Vagina (tissue), 2 donors: ENCODE measurements around the gene PDGFC. TPM values are rescaled to one million over a fixed set of nuclear protein-coding genes. Genes with fewer than 3 reads are reported as not detected.

Source experiments
- DNase-seq, 2 donors: peaks; one replicate each; pipeline ENCODE4 v3.0.0-alpha.2; 2017; ENCODE audit errors: extremely low spot score in 2 of 2
- H3K27ac ChIP-seq: fragments of 200-600 bp; sonication (generic); one replicate; pipeline ENCODE4 v1.5.1; 2019
- H3K27me3 ChIP-seq: fragments of 200-600 bp; sonication (generic); one replicate; pipeline ENCODE4 v1.5.1; 2019
- H3K36me3 ChIP-seq, 2 donors: fragments of 200-600 bp; sonication (generic); one replicate each; pipeline ENCODE4 v1.5.1; 2017 to 2019
- H3K4me1 ChIP-seq: fragments of 200-600 bp; sonication (generic); one replicate; pipeline ENCODE4 v1.5.1; 2019
- H3K4me3 ChIP-seq, 2 donors: fragments of 200-600 bp; sonication (generic); 1 replicate in 1 of 2; 2 replicates in 1 of 2; pipeline ENCODE4 v1.5.1; 2016 to 2019
- H3K9me3 ChIP-seq: fragments of 200-600 bp; sonication (generic); one replicate; pipeline ENCODE4 v1.5.1; 2019
- CTCF ChIP-seq, 3 experiments: fragments of 450-650 bp in 2 of 3; fragments of 200-600 bp in 1 of 3; sonication (generic) in 1 of 3; IDR thresholded peaks; one replicate each; pipeline ENCODE4 v1.5.1; 2017 to 2019; ENCODE audit warnings: antibody characterized with exemption in 3 of 3, mild to moderate bottlenecking in 2 of 3, moderate library complexity in 2 of 3
- POLR2A ChIP-seq, 2 donors: fragments of 450-650 bp; IDR thresholded peaks; one replicate each; pipeline ENCODE4 v1.6.1; 2017; ENCODE audit warnings: antibody characterized with exemption in 2 of 2, mild to moderate bottlenecking in 2 of 2, moderate library complexity in 2 of 2
- POLR2AphosphoS5 ChIP-seq, 2 donors: sonication (generic); formaldehyde crosslinking; IDR thresholded peaks; one replicate each; pipeline ENCODE4 v1.9.0; 2017; ENCODE audit warnings: antibody characterized with exemption in 2 of 2, mild to moderate bottlenecking in 2 of 2, low read depth in 1 of 2; ENCODE audit not compliant: insufficient read depth in 1 of 2
- intact Hi-C: fragments of 100-400 bp; cut with DNase I; formaldehyde crosslinking; loops from one replicate; pipeline ENCODE4 v1.15.1; 2023
- total RNA-seq: library from RNA; depleted of rRNA; stranded (reverse); fragments of >200 nt; gene quantifications from one replicate; pipeline ENCODE4 v1.2.3, GENCODE V29; 2016

The PDGFC gene
- total RNA-seq, 1 donor from 2014 or later, result 19.4 TPM

GRCh38 chr4:156901871-156902270 is 69.7 kb downstream of the PDGFC start:
- intact Hi-C loops, result no loop called here
- Histone ChIP-seq H3K4me3 (no peak overlapping the region), H3K36me3 (no peaks in the 10 kb centered on the region), H3K4me1 (peaks cover 6% of the 10 kb centered on the region), H3K9me3 (no peaks in the 10 kb centered on the region), H3K27ac (no peak overlapping the region), H3K27me3 (no peaks in the 10 kb centered on the region)
- TF ChIP-seq CTCF (IDR thresholded peaks at IDR 0.05) (no peak), POLR2A (IDR thresholded peaks at IDR 0.05) (no peak), POLR2AphosphoS5 (IDR thresholded peaks at IDR 0.05; ENCODE audit: insufficient read depth in 1 of 2, low read depth in 1 of 2) (no peak)
- DNase-seq, result no peak

- H3K27ac ChIP-seq, result no peak overlapping the region
- H3K4me3 ChIP-seq, result no peak overlapping the region
- no peaks in the 10 kb centered on the region for H3K27me3 ChIP-seq
- no peak for DNase-seq
- intact Hi-C loops, result no loop called here
- H3K4me1 ChIP-seq, result peaks cover under 1% of the 10 kb centered on the region
- no peaks in the 10 kb centered on the region for H3K9me3 ChIP-seq
- no peaks in the 10 kb centered on the region for H3K36me3 ChIP-seq
- TF ChIP-seq POLR2AphosphoS5 (IDR thresholded peaks at IDR 0.05; ENCODE audit: insufficient read depth in 1 of 2, low read depth in 1 of 2) (no peak), CTCF (IDR thresholded peaks at IDR 0.05) (no peak), POLR2A (IDR thresholded peaks at IDR 0.05) (no peak)
These were observed 73.1 kb downstream of the PDGFC start for GRCh38 chr4:156898373-156899117.

- no peak for DNase-seq
- no peaks in the 10 kb centered on the region for H3K4me1 ChIP-seq
These were observed 75.1 kb downstream of the PDGFC start for GRCh38 chr4:156896527-156896926.

GRCh38 chr4:156894234-156894633 is 77.4 kb downstream of the PDGFC start:
- no peak for TF ChIP-seq POLR2AphosphoS5 (IDR thresholded peaks at IDR 0.05; ENCODE audit: insufficient read depth in 1 of 2, low read depth in 1 of 2)
- no peak for TF ChIP-seq POLR2A (IDR thresholded peaks at IDR 0.05)
- no peak for TF ChIP-seq CTCF (IDR thresholded peaks at IDR 0.05)
- no peaks in the 10 kb centered on the region for H3K27me3 ChIP-seq
- H3K9me3 ChIP-seq, result no peaks in the 10 kb centered on the region
- H3K27ac ChIP-seq, result no peak overlapping the region
- H3K36me3 ChIP-seq, result no peaks in the 10 kb centered on the region
- no peak overlapping the region for H3K4me3 ChIP-seq
- intact Hi-C loops, result no loop called here
- no peaks in the 10 kb centered on the region for H3K4me1 ChIP-seq
- no peak for DNase-seq

More at GRCh38 chr4:156896527-156896926, 75.1 kb downstream of the PDGFC start:
- Histone ChIP-seq H3K9me3 (no peaks in the 10 kb centered on the region), H3K27ac (no peak overlapping the region), H3K36me3 (no peaks in the 10 kb centered on the region), H3K4me3 (no peak overlapping the region), H3K27me3 (no peaks in the 10 kb centered on the region)
- TF ChIP-seq CTCF (IDR thresholded peaks at IDR 0.05), result no peak
- no peak for TF ChIP-seq POLR2AphosphoS5 (IDR thresholded peaks at IDR 0.05; ENCODE audit: insufficient read depth in 1 of 2, low read depth in 1 of 2)
- TF ChIP-seq POLR2A (IDR thresholded peaks at IDR 0.05), result no peak
- intact Hi-C loops, result no loop called here

GRCh38 chr4:156892805-156893204 is 78.8 kb downstream of the PDGFC start:
- Histone ChIP-seq H3K27me3 (no peaks in the 10 kb centered on the region), H3K27ac (no peak overlapping the region), H3K4me1 (no peaks in the 10 kb centered on the region), H3K36me3 (no peaks in the 10 kb centered on the region), H3K9me3 (no peaks in the 10 kb centered on the region), H3K4me3 (no peak overlapping the region)
- DNase-seq, result no peak
- TF ChIP-seq POLR2A (IDR thresholded peaks at IDR 0.05) (no peak), POLR2AphosphoS5 (IDR thresholded peaks at IDR 0.05; ENCODE audit: insufficient read depth in 1 of 2, low read depth in 1 of 2) (no peak), CTCF (IDR thresholded peaks at IDR 0.05) (no peak)
- intact Hi-C loops, result no loop called here
